Activated CD8-positive, alpha-beta memory T cell treated with anti-CD3 and anti-CD28 coated beads for 4 hours (primary cell): Measurements from ENCODE around the gene USP6NL.

Source experiments
- DNase-seq, 2 donors: peaks; one replicate each; pipeline ENCODE4 v3.0.0-alpha.2; 2020; ENCODE audit warnings: low read depth in 2 of 2

Gene USP6NL

DNA sequence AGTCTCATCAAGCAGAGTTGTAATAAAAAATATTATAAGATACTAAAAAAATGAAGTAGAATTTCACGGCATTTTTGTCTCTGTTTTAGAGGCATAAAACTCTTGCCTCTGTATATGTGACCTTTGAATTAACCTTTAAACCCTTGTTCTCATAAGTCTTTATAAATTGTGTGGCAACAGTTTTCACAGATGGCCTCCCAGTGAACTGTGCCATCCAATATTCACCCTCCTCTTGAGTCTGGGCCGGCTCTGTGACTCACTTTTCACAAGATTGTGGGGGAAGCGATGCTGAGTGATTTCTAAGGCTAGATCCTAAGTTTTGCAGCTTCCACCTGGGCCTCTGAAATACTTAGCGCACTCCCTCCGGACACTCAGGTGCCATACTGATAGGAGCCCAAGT is 4.6 kb upstream of the USP6NL start:
- DNase-seq: no peak

DNA sequence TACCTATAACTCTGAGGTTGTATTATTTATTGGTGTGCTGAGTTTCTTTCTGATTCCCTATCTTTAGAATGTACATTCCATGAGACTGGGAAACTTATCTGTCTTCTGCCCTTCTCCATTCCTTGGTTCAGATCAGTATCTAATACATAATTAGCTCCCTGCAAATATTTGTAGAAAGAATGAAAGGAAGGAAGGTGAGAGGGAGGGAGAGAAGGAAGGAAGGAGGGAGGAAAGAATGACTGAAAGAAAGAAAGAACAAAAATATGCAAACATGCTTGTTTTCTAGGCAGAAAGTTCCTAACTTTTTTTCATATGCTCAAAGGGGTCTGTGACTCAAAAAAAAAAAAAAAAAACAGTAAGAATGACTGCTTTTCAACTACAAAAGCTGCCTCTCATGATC is 3.9 kb upstream of the USP6NL start:
- no peak for DNase-seq

DNA sequence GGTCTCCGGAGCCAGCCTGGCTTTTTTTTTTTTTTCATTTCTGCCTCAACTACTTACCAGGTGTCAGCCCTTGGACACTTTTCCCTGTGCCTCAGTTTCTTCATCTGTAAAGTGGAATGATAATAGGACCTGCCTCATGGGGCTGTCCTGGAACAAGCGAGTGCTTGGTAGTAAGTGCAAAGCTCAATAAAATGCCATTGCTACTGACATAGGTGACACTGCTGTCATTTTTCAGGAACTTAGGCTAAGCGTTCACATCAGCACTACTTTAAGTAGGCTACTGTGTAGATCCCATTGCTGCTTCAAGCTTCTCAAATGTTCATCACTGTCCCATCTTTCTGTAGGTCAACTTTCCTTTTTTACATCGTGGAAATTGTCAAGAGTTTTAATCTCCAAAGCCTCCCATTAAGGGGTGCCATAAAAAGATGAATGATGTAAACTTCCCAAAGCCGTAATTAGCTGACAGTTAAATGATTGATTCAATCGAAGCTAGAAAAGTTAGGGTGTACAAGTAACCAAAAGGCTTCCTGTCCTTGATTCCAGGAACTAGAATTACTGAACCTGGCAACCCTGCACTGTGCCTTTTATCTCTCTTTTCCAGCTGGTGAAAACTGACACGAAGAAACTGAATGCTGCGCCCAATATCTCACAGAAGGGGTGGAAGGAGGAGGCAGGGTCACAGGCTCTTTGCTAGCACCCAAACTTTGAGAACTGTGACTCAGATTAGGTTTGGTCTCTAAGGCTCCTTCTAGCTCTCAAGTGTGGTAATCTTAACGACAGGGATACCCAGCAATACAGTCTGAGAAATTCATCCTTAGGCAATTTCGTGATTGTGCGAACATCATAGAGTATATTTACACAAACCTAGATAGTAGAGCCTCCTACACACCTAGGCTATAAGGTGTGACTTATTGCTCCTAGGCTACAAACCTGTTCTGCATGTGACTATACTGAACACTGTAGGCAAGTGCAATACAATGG is 861 bp upstream of the USP6NL start:
- no peak for DNase-seq

DNA sequence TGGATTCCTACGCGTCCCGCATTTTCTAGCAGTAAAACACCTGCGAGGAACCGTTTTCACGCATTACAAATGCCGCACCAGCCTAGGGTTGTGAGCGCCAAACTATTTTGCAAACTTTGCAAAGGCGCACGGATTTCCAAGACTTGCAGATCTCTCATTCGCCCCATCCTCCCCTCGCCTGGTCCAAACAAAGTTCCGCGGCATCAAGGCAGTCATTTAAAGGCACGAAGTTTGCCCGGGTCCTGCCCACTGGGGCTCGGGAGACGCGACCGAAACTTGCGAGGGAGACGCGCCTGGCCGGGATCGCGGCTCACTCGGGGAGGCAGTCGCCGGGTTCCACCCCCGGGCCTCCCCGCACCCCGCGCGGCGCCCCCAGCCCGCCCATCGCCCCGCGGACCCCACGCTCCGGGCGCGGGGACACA is 613 bp downstream of the USP6NL start:
- no peak for DNase-seq

DNA sequence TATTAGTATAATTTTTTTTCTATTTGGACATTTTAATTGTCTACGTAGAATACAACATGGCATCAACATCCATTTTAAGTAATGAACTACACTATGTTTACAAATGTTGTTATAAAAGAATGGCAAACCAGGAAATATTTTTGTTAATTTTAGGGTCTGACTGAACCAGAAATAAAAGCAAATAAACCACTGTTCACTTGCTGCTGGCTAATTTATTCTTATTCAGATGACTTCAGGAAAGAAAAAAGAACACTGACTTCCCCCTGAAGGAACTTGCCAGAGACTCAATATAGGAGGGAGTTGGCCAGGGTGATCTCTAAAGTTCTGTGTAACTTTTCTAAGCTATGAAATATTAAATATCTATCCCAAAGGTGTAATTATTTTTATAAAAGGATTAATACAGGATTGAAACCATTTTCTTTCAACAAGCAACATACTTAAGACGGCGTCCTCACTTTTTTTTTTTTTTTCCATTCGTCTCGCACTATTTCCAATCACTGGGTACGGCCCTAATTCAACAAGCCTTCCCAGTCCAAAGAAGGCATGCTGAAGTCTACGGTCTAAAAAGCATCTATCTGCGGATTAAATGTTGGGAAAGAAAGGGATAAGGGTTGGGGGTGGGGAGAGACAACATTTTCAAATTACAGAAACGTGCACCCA is 1.2 kb downstream of the USP6NL start:
- DNase-seq: no peak

DNA sequence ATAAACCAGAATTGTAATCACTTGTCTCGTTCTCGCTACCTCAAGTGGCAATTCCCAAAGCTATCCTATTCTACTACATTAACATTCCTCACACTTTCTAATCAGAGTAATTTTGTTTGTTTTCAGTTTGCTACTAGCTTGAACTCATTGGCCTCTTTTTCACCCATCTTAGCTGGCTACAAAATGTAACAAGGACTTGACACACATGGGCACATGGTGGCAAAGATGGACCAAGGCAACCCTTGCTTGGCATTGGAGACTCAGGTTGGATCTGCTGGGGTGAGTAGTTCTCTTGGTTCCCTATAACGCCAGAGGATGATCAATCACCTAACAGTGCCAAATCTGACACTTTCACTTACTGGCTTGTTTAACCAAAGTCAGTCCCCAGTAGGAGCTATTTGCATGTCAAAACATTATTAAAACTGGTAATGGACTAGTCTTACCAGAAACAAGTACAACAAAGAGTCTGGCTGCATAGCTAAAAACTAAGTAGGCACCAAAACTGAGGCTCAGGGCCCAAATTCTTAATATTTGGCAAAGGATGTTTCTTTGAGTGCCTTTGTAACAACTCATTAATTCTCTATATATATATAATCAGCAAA is 1.9 kb downstream of the USP6NL start:
- DNase-seq: no peak

DNA sequence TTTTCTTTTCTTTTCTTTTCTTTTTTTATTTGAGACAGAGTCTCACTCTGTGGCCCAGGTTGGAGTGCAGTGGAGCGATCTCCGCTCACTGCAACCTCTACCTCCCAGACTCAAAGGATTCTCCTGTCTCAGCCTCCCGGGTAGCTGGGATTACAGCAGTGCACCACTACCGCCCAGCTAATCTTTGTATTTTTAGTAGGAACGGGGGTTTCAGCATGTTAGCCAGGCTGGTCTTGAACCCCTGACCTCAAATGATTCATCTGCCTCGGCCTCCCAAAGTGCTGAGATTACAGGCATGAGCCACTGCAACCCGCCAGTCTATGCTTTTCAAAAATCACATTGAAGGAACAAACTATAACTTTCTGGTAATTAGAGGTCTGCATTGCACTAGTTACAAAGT is 2.4 kb downstream of the USP6NL start:
- no peak for DNase-seq

DNA sequence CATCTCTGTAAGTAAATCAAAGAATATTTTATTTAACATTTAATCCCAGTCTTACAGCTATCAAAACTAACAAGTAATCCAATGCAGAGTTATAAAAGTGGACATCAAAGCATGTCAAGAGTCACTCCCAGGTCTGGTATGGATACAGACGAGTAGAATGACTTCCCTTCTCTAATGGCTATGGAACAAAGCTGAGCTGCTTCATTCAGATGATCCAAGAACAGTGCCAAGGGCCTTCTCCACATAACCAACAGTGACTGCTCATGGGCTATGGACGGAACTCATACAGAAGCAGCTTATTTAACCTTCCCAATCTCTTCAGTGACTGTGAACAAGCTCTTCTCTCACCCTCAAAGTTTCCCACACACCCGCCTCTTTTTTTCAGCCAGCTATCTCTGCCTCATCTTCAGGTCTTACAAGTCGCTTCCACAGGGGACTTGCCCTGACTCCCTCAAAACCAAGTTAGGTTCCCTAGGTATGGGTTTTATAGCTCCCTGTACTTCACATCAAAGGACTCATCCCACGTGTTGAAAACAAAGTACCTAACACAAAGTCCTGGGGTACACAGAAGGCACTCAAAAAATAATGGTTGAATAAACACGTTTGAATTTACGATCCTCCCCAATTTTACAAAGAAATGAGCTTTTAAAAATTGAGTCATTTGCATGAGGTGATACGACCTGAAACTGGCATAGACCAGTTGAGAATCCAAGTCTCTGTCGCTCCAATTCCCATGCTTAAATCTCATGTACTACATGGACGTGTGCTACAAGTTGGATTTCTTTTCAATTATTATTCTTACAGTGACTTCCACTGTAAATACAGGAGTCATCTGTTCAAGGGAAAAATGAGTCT is 3.1 kb downstream of the USP6NL start:
- no peak for DNase-seq

DNA sequence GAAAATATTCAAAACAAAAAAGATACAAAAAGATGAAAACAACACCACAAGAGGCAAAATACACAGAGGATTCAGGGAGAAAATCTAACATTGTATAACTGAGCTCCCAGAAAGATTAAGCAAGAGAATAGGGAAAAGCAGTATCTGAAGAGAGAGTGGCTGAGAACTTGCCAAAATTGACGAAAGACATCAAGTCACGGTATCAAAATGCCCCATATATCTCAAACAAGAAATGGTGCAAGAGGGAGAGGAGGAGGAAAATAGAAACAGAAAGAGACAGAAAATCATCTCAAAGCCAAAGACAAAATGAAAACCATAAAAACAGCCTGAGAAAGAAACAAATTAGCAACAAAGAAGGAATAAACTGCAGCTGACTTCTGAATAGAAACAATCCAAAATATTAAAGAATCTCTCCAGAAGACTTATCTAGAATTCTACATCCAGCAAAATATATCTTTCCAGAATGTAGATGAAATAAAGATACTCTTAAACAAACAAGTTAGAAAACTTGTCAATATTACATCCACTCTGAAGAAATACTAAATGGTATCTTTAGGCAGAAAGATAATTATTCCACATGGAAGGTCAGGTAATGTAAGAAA is 5.5 kb downstream of the USP6NL start:
- DNase-seq: no peak

DNA sequence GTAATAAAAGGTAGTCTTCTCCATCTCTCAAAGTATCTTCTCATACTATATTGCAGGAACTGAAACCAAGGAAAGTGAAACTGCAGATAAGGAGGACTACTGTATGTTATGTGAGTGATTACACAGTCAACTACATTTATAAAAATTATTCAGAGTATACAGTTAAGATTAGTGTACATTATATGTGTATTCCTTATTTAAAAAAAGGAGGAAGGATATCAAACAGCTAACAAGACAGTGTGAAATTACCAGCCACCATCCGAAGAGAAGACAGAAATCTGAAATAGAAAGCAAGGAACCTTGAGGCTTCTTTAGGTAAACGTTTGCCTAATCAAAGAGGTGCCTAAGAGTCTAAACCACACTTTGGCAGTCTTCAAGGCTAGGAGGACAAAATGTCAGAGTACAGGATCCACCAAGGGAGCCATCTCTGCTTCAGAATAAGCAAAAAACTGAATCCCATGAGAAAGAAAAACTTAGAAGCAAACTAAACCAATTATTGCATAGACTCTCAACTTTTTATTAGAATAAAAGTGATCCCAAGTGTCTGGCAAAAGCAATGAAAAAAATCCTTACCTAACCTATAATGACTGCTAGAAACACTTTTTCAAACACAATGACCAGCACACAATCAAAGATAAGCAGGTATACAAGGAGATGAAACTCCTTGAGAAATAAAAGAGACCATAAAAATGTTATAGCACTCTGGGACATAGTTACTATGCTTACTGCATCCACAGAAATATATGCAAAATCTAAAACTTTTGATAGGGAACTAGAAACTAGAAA is 6.4 kb downstream of the USP6NL start:
- DNase-seq: no peak

DNA sequence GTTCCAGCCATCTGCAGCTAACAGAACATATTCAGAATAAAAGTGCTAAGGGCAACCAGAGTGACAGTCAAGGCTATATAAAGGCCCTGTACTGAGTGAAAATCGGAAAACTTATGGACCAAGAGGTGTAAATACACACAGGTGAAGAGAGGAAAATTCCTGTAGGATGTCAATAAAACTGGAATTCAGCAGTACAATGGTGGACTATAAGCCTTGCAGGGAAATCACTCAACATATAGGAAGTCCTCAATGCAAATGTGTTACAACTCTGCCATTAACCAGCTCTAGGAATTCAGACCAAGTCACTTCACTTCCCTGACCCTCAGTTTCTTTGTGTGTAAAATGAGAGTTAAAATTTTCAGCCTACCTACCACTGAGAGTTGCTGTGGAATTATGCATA is 7.7 kb downstream of the USP6NL start:
- DNase-seq: no peak

DNA sequence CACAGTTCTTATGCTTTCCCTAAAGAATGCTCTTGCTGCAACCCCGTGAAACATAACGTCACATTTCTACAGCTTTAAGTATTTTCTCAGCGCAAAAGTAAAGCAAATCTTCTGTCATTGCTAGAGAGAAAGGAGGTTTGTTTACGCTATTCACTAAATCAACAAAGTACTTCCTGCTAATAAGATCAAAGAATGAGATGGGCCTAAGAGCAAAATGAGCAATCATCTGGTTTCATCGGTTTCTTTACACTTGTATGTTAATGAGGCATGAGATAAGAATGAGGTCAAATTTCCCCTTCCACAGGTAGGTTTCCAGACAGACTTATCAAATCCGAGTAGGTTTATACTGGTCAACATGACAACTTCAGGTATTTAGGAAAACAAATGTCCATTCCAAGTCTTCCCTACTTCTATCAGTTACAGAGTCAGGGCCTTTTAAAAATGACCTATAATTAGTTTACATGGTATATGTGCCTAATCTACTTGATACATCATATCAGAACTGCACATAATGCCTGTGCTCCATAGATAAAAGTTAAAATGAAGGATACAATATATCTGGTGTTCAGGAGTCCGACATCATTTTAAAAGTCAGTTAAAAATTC is 8.4 kb downstream of the USP6NL start:
- no peak for DNase-seq

DNA sequence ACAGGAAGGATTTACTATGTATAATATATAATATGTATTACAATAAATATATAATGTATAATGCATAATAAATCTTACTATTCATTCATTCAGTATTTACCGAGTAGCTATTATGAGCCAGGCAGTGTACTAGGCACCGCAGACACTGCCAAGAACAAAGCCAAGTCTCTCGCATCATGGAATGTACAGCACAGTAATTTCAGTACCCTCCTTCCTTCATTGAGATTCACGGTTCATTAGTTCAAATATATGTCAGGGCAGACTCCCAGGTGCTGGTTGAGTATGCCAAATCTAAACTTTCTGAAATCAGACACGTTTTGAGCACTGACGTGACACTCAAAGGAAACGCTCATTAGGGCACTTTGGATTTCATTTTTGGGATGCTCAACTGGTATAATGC is 9.1 kb downstream of the USP6NL start:
- DNase-seq: no peak

DNA sequence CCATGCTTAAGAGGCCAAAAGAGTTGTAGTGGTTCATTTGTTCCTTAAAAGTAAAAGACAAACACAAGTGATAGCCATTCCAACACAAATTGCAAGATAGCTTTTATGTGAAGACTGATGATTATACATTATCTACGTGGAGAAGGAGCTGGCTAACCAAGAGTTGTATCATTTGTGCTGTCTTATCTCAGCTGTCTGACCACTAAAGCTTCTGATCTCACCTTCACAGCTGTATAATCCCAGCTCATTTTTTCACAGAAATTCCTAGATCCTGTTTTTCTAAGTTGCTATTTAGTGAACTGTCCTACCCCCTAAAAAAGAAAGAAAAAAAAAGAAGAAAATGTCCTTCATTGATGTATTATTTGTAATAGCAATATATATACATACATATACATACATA is 9.8 kb downstream of the USP6NL start:
- DNase-seq: no peak

DNA sequence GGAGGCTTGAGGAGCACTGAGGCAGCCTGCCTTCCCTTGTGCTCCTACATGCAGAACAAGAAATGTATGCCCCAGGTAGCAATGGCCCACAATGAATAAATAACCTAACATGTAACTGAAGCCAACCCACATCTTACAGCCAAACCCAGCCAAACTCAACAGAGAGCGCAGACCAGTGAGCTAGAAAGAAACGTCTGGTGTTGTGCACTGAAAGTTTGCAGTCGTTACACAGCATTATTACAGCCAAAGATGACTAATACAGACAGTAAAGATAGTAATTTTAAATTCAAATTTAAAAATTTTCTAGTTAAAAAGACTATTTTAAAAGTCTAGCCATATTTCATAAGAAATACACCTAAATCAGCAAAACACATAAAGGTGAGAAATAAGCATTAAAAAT is 11.2 kb downstream of the USP6NL start:
- no peak for DNase-seq

DNA sequence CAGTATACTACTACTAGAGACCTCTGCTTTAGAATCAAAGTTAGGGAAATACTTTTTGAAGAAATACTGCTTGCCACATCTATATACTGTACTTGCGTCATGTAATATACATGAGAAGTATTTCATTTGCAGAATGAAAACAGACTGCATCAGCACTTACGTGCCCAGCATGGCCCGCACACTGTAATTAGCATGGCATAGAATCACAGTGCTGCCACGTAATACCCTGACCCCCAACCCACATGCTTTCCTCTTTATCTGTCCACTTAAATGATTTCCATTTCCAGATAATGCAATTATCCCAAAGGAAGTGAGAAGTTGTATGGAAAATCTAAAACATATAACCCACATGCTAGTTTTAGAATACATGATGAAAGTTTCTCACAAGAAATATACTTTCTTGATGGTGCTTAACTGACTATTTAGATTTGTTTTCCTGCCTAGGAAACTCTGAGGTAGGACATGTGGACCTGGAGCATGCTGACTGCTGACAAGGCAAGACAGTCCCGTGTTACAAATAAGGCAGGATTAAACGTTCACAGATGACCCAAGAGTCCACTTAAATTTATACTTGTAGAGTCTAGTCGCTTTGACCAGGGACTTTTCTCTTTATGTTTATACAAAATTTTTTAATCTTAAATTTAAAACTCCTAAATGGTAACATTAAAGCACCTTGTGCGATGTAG is 12.6 kb downstream of the USP6NL start:
- no peak for DNase-seq

DNA sequence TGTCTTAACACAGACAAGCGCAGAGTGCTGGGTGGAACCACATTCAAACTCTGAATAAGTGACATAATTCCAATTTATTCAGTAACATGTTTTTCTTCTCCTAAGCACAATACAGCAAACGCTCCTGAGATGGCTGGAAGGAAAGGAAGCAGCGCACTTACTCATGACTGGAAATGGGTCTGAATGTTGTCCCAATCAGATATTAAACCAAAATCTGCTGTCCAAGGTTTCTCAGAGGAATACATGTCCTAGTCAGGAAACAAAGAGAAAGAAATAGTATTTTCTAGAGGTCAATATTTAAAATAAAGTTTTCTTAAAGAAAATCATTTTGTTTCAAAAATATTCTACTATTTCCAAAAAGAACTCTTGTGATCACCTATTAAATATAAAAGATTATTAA is 14.0 kb downstream of the USP6NL start:
- DNase-seq: no peak

DNA sequence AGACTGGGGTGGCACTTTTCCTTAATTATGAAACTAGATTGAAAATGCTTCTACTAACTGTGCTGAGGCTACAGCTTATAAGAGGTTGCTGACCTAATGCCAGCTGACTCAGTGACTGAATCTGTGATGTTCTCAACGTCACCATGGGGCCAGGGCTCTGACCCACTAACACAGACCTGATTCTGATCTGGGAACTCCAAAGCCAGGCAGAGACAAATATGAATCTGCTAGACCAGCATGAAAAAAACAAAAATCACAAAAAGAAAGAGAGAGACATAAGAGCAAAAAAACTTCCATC is 16.1 kb downstream of the USP6NL start:
- no peak for DNase-seq

DNA sequence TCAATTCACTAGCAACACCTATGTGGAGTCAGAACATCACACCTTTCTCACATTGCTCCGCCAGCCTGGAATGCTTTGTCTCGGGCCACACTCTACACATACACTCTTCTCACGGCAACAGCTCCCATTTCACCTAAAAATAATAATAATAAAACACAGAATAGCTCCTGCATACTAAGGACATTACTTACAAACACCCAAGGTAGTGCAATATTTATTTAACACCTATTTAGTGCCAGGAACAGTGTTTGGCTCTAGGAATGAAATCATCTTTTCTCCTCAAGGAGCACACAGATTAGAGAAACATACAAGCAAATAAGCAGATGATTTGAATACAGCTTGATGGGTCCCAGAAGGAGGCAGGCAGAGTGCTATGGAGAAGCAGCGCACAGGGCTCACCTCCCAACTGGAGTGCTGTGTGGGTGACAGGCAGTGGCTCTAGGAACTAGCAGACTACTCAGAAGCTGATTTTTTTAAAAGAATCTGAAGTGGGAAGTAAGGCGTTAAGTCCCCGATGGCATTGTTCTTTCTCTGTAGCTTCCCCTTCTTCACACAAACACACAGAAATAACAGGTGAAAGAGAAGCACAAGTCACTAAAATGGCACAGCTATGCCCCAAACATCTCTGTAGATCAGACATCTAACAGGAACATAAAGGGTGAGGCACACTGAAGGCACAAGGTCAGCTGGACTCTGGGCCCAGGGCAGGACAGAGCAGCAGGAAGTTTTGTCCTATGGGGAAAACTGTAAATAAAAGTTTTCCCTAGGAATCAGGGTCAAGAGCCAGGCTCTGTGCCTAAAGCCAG is 16.7 kb downstream of the USP6NL start:
- no peak for DNase-seq
